K562 (cell line): Measurements from ENCODE around the gene SND1. TPM values are rescaled to one million over a fixed set of nuclear protein-coding genes. Genes with fewer than 3 reads are reported as not detected.

Source experiments
- ATAC-seq: fragments of 200-7000 bp; cut with Tn5 transposase; 3 replicates; pipeline ENCODE4 v1.9.1; 2020; ENCODE audit warnings: moderate library complexity
- BruUV-seq: library from RNA; stranded (reverse); fragments of 400-500 nt; replicated peaks from 2 replicates; lab custom pipeline; 2021; lab: Mats Ljungman, UMichigan
- CTCF ChIA-PET: fragments of 300-600 bp; formaldehyde crosslinking; extraction: SDS; loops from one replicate; lab custom pipeline; 2021; ENCODE audit warnings: low intra/inter-chr PET ratio; lab: Yijun Ruan, JAX
- POLR2A ChIA-PET: fragments of 300-600, 350-650 bp; sonication (Branson Sonifier 250); formaldehyde crosslinking; extraction: SDS; loops from one replicate; lab custom pipeline; 2021; ENCODE audit warnings: antibody characterized with exemption, inconsistent platforms; lab: Yijun Ruan, JAX
- DNase-seq, 4 experiments: peaks; one replicate each; pipeline versions ENCODE4 v3.0.0 to v3.0.0-alpha.2; 2011 to 2018; ENCODE audit warnings: low spot score in 3 of 4, mixed read lengths in 3 of 4; ENCODE audit errors: extremely low read depth in 1 of 4
- FAIRE-seq: peaks from 2 replicates; lab custom pipeline; 2011; peaks lifted over from hg19 to GRCh38; lab: Jason Lieb, UNC
- H2AFZ ChIP-seq: 2 replicates; pipeline ENCODE4 v1.6.0; 2011; ENCODE audit warnings: low read depth, low read length, control low read depth, inconsistent platforms
- H3K27ac ChIP-seq: fragments of 200-600 bp; 3 replicates; pipeline ENCODE4 v1.8.0; 2011; ENCODE audit warnings: low read depth, mild to moderate bottlenecking, control low read depth, inconsistent platforms, low read length, moderate library complexity, mixed read lengths; ENCODE audit errors: extremely low read depth
- H3K27me3 ChIP-seq, 2 experiments: fragments of 300-600 bp in 1 of 2; 2 replicates in 1 of 2; 3 replicates in 1 of 2; pipeline versions ENCODE4 v1.6.0 to v1.8.0; 2011; ENCODE audit warnings: inconsistent platforms in 2 of 2, low read length in 2 of 2, mild to moderate bottlenecking in 1 of 2, mixed read lengths in 1 of 2, moderate library complexity in 1 of 2; ENCODE audit not compliant: control insufficient read depth in 2 of 2, insufficient read depth in 2 of 2
- H3K36me3 ChIP-seq: fragments of 300-600 bp; 3 replicates; pipeline ENCODE4 v1.8.0; 2011; ENCODE audit warnings: mild to moderate bottlenecking, low read length, inconsistent platforms; ENCODE audit not compliant: control insufficient read depth, insufficient read depth
- H3K4me1 ChIP-seq, 2 experiments: fragments of 200-600 bp in 1 of 2; replicated peaks in 1 of 2; 2 replicates in 1 of 2; 3 replicates in 1 of 2; pipeline versions ENCODE4 v1.5.1 to v1.8.0; 2011; ENCODE audit warnings: inconsistent platforms in 2 of 2, low read length in 2 of 2, mild to moderate bottlenecking in 1 of 2, mixed read lengths in 1 of 2, moderate library complexity in 1 of 2; ENCODE audit not compliant: control insufficient read depth in 2 of 2, insufficient read depth in 2 of 2
- H3K4me2 ChIP-seq: 2 replicates; pipeline ENCODE4 v1.6.1; 2011; ENCODE audit warnings: low read length, control low read depth, inconsistent platforms, mixed read lengths; ENCODE audit not compliant: insufficient read depth
- H3K4me3 ChIP-seq: fragments of 200-600 bp; sonication (generic), shearing (Covaris generic); 2 replicates; pipeline ENCODE4 v1.5.1; 2016; ENCODE audit warnings: control low read depth, inconsistent platforms
- H3K79me2 ChIP-seq: fragments of 200-600 bp; 3 replicates; pipeline ENCODE4 v1.8.0; 2011; ENCODE audit warnings: low read length, inconsistent platforms; ENCODE audit not compliant: control insufficient read depth, insufficient read depth
- H3K9ac ChIP-seq, 2 experiments: 2 replicates each; pipeline versions ENCODE4 v1.6.0 to v1.6.1; 2011; ENCODE audit warnings: low read depth in 2 of 2, low read length in 2 of 2, control low read depth in 1 of 2, inconsistent platforms in 1 of 2, mild to moderate bottlenecking in 1 of 2, mixed read lengths in 1 of 2; ENCODE audit not compliant: insufficient read depth in 1 of 2
- H3K9me1 ChIP-seq: one replicate; pipeline ENCODE4 v1.6.0; 2011; ENCODE audit warnings: inconsistent platforms, mild to moderate bottlenecking, low read length, moderate library complexity; ENCODE audit not compliant: control insufficient read depth, insufficient read depth
- H3K9me3 ChIP-seq: replicated peaks from 2 replicates; pipeline ENCODE4 v1.5.1; 2011; ENCODE audit warnings: low read depth, low read length, inconsistent platforms; ENCODE audit not compliant: control insufficient read depth, insufficient read depth
- H4K20me1 ChIP-seq: replicated peaks from 2 replicates; pipeline ENCODE4 v1.6.1; 2011; ENCODE audit warnings: low read length, inconsistent platforms, mixed read lengths; ENCODE audit not compliant: control insufficient read depth, insufficient read depth
- CXXC5 ChIP-seq: fragments of 250-450 bp; sonication (Bioruptor Pico); IDR thresholded peaks from 2 replicates; pipeline ENCODE4 v1.8.0; 2022; ENCODE audit warnings: inconsistent platforms, mild to moderate bottlenecking, moderate library complexity
- E2F8 ChIP-seq: fragments of 450-650 bp; IDR thresholded peaks from 2 replicates; pipeline ENCODE4 v1.7.1; 2018; ENCODE audit warnings: mild to moderate bottlenecking, low read depth; ENCODE audit not compliant: partially characterized antibody
- GABPB2 ChIP-seq: fragments of 250-450 bp; sonication (Bioruptor Pico); conservative IDR thresholded peaks from 2 replicates; pipeline ENCODE4 v1.5.1; 2021; ENCODE audit warnings: mild to moderate bottlenecking
- HNRNPLL ChIP-seq: fragments of 200-400 bp; formaldehyde crosslinking; IDR thresholded peaks from 2 replicates; pipeline ENCODE4 v1.6.1; 2017; ENCODE audit warnings: low read length, low read depth, mild to moderate bottlenecking; ENCODE audit not compliant: poor library complexity, severe bottlenecking
- JUND ChIP-seq, 2 experiments: IDR thresholded peaks; 2 replicates in 1 of 2; 3 replicates in 1 of 2; pipeline ENCODE4 v1.6.1; 2011; ENCODE audit warnings: borderline replicate concordance in 2 of 2, low read depth in 2 of 2, low read length in 2 of 2, improper control_type of control experiment in 1 of 2, missing biosample characterization in 1 of 2, missing genetic modification characterization in 1 of 2, missing genetic modification reagents in 1 of 2
- MNT ChIP-seq, 2 experiments: fragments of 450-650 bp; conservative IDR thresholded peaks; 2 replicates each; pipeline ENCODE4 v1.6.1; 2017; ENCODE audit warnings: mild to moderate bottlenecking in 2 of 2, moderate library complexity in 2 of 2
- ZFP36 ChIP-seq: fragments of 150-350 bp; IDR thresholded peaks from 2 replicates; pipeline ENCODE4 v1.6.1; 2018; ENCODE audit warnings: low read length, low read depth; ENCODE audit not compliant: partially characterized antibody
- WGBS: fragments of 100-300 bp; shearing (Covaris generic); methylation state at CpG from one replicate; pipeline ENCODE4 v1.1.6; 2016; ENCODE audit warnings: low coverage, mixed read lengths; ENCODE audit not compliant: insufficient coverage; ENCODE audit errors: missing lambda C conversion rate; 5-methylcytosine and 5-hydroxymethylcytosine counted together
- in situ Hi-C: fragments of 300-500 bp; cut with MboI; formaldehyde crosslinking; loops from 4 replicates; pipeline ENCODE4 v1.15.0; 2018; ENCODE audit warnings: inconsistent platforms, mixed read lengths
- intact Hi-C: fragments of 100-400 bp; cut with micrococcal nuclease; formaldehyde crosslinking; loops from 2 replicates; pipeline ENCODE4 v1.14.2; 2022
- polyA plus RNA-seq, 8 experiments: library from polyadenylated mRNA; depleted of rRNA in 4 of 8; stranded (reverse) in 5 of 8; unstranded in 3 of 8; fragments of >200 nt; fragmentation: Nextera tagmentation in 2 of 8; fragmentation: Illumina TruSeq in 1 of 8; extraction: Ambion mirVana in 2 of 8; extraction: Trizol in 1 of 8; gene quantifications; 2 replicates each; pipeline versions ENCODE4 v1.2.1 to v1.2.3, GENCODE V29; 2011 to 2014; ENCODE audit warnings: inconsistent platforms in 1 of 8, missing spikeins in 1 of 8
- total RNA-seq, 7 experiments: library from RNA; depleted of rRNA in 6 of 7; stranded (reverse); fragments of >200 nt in 6 of 7; fragmentation: Illumina TruSeq in 2 of 7; extraction: Trizol in 2 of 7; gene quantifications; 2 replicates each; pipeline versions ENCODE4 v1.2.1 to v1.2.3, GENCODE V29; 2011 to 2021; ENCODE audit warnings: low replicate concordance in 1 of 7

The SND1 gene
- total and polyA plus RNA-seq, 9 of the 15 experiments (the other 6 are each of a cell fraction or from before 2014, with no cell fraction given), result 46.5 to 307 (median 191) TPM

GRCh38 chr7:128045766-128046165 lies 393.8 kb downstream of the SND1 start:
- Histone ChIP-seq H3K27me3 (no peaks in the 10 kb centered on the region), H3K9me1 (no peaks in the 10 kb centered on the region), H2AFZ (no peak overlapping the region), H3K9me3 (no peaks in the 10 kb centered on the region), H3K4me1 (no peaks in the 10 kb centered on the region), H3K27ac (no peak overlapping the region), H4K20me1 (peaks cover 17% of the 10 kb centered on the region; the same call in 1 of the 2 replicates), H3K9ac (no peak overlapping the region), H3K36me3 (peaks cover 32% of the 10 kb centered on the region), H3K4me3 (no peak overlapping the region), H3K4me2 (no peak overlapping the region), H3K79me2 (no peaks in the 10 kb centered on the region)
- DNase-seq, result no peak
- no peak for FAIRE-seq
- WGBS, result 90% methylated on average over 1 of the region's 1 CpG
- TF ChIP-seq HNRNPLL, result no peak
- no peak for TF ChIP-seq GABPB2
- no peak for TF ChIP-seq MNT (conservative IDR thresholded peaks at IDR 0.05)
- TF ChIP-seq ZFP36, result no peak
- TF ChIP-seq E2F8, result no peak
- no peak for TF ChIP-seq JUND (IDR thresholded peaks at IDR 0.05; ENCODE audit: borderline replicate concordance, low read depth, low read length)
- no peak for TF ChIP-seq JUND (tag; IDR thresholded peaks at IDR 0.05; ENCODE audit: borderline replicate concordance, low read depth, low read length)
- no peak for TF ChIP-seq CXXC5 (CRISPR knock-in tag)
- no TSS peak for BruUV-seq
- in situ Hi-C loops (no loop called here), intact Hi-C loops (no loop called here)
- CTCF ChIA-PET, result no interaction called here
- no peak for ATAC-seq
- POLR2A ChIA-PET, result interaction anchor here (0.6 to 1.3 kb wide), 3 partner anchors 8 to 854 kb away, joined by 3 to 4 read pairs (median 3); no protein-coding TSS in a partner anchor
